GM21576 (cell line): ENCODE data around the gene ZNF598.
A peak's percentile ranks its signal among the peaks of the same experiment; 100 is the strongest.

ENCODE experiments used
- ATAC-seq: cut with Tn5 transposase; IDR thresholded peaks from one replicate; pipeline ENCODE4 v1.9.1; 2021; ENCODE audit warnings: mild to moderate bottlenecking, moderate library complexity; ENCODE audit not compliant: unreplicated experiment

The ZNF598 gene

GRCh38 chr16:1991948-1992703, 17.5 kb downstream of the ZNF598 start:
- peak; percentile 42 for ATAC-seq

GRCh38 chr16:1991588-1991947, 18.1 kb downstream of the ZNF598 start:
- no peak for ATAC-seq

GRCh38 chr16:1991135-1991551, 18.5 kb downstream of the ZNF598 start:
- peak; percentile 28 for ATAC-seq

- no peak for ATAC-seq
These were observed 19.1 kb downstream of the ZNF598 start for GRCh38 chr16:1990351-1991134.

GRCh38 chr16:1990101-1990350, 19.6 kb downstream of the ZNF598 start:
- no peak for ATAC-seq

GRCh38 chr16:1989209-1990100, 20.2 kb downstream of the ZNF598 start, which contains the start of gene SYNGR3:
SYNGR3 (plus strand) TSS chr16:1989970; CDS start chr16:1990103, 133 bp downstream.
- no peak for ATAC-seq

- ATAC-seq, result no peak
These were observed 22.4 kb downstream of the ZNF598 start for GRCh38 chr16:1987198-1987597.

- ATAC-seq, result no peak
These were observed 24.0 kb downstream of the ZNF598 start for GRCh38 chr16:1985466-1986150.

- ATAC-seq, result no peak
These were observed 25.0 kb downstream of the ZNF598 start for GRCh38 chr16:1984347-1985225.

GRCh38 chr16:1983544-1984346, 25.9 kb downstream of the ZNF598 start, which contains the start of gene GFER:
GFER (plus strand) TSS chr16:1984193; CDS start chr16:1984219, 26 bp downstream.
- peak; percentile 73 for ATAC-seq

- no peak for ATAC-seq
These were observed 26.6 kb downstream of the ZNF598 start for GRCh38 chr16:1982991-1983543.

GRCh38 chr16:1982013-1982433, 27.6 kb downstream of the ZNF598 start:
- ATAC-seq, result no peak

- no peak for ATAC-seq
These were observed 28.2 kb downstream of the ZNF598 start, which contains the start of gene NOXO1 for GRCh38 chr16:1981398-1981836. NOXO1 (minus strand) TSS chr16:1981469; CDS start chr16:1981179, 290 bp downstream.

- ATAC-seq, result no peak
These were observed 28.9 kb downstream of the ZNF598 start for GRCh38 chr16:1980770-1981087.

GRCh38 chr16:1980030-1980769, 29.4 kb downstream of the ZNF598 start:
- ATAC-seq, result no peak

GRCh38 chr16:1979271-1980029, 30.2 kb downstream of the ZNF598 start:
- no peak for ATAC-seq

- ATAC-seq, result no peak
These were observed 31.0 kb downstream of the ZNF598 start for GRCh38 chr16:1978476-1979120.
